OCI-LY1 (cell line): ENCODE results near the gene FBXL4.

Source experiments
- H2AFZ ChIP-seq: fragments of 200-600 bp; sonication (generic), shearing (Covaris generic); 2 replicates; pipeline ENCODE4 v1.6.0; 2014; ENCODE audit warnings: antibody characterized with exemption, mild to moderate bottlenecking, low read length
- H3F3A ChIP-seq: fragments of 200-600 bp; sonication (generic), shearing (Covaris generic); 2 replicates; pipeline ENCODE4 v1.6.0; 2014; ENCODE audit warnings: mild to moderate bottlenecking, antibody characterized with exemption, low read length, moderate library complexity; ENCODE audit not compliant: insufficient read depth
- H3K27ac ChIP-seq: fragments of 200-600 bp; sonication (generic); 2 replicates; pipeline ENCODE4 v1.5.1; 2014; ENCODE audit warnings: low read length, mixed run types, mild to moderate bottlenecking, low read depth; ENCODE audit not compliant: poor library complexity, severe bottlenecking
- H3K27me3 ChIP-seq: fragments of 200-600 bp; sonication (generic); 2 replicates; pipeline ENCODE4 v1.6.0; 2014; ENCODE audit warnings: antibody characterized with exemption, mild to moderate bottlenecking, low read length, moderate library complexity; ENCODE audit not compliant: insufficient read depth
- H3K36me3 ChIP-seq: fragments of 200-600 bp; sonication (generic); 2 replicates; pipeline ENCODE4 v1.6.1; 2014; ENCODE audit warnings: mild to moderate bottlenecking, antibody characterized with exemption, low read length, moderate library complexity, mixed read lengths; ENCODE audit not compliant: insufficient read depth
- H3K4me1 ChIP-seq: fragments of 200-600 bp; sonication (generic); 2 replicates; pipeline ENCODE4 v1.5.1; 2014; ENCODE audit warnings: mild to moderate bottlenecking, low read length, moderate library complexity; ENCODE audit not compliant: insufficient read depth, severe bottlenecking
- H3K4me2 ChIP-seq: fragments of 200-600 bp; sonication (generic), shearing (Covaris generic); 2 replicates; pipeline ENCODE4 v1.6.1; 2014; ENCODE audit warnings: low read length
- H3K4me3 ChIP-seq: fragments of 200-600 bp; sonication (generic); 2 replicates; pipeline ENCODE4 v1.5.1; 2014; ENCODE audit warnings: low read length, low read depth, mild to moderate bottlenecking, mixed read lengths; ENCODE audit not compliant: poor library complexity, severe bottlenecking
- H3K79me2 ChIP-seq: fragments of 200-600 bp; shearing (Covaris generic); 2 replicates; pipeline ENCODE4 v1.6.1; 2016; ENCODE audit warnings: mixed run types, low read length, mixed read lengths; ENCODE audit not compliant: insufficient read depth
- H3K9ac ChIP-seq: fragments of 200-600 bp; sonication (generic), shearing (Covaris generic); 2 replicates; pipeline ENCODE4 v1.6.1; 2014; ENCODE audit warnings: mild to moderate bottlenecking, low read length, mixed read lengths
- H3K9me2 ChIP-seq: fragments of 200-600 bp; sonication (generic), shearing (Covaris generic); 2 replicates; pipeline ENCODE4 v1.6.1; 2014; ENCODE audit warnings: low read depth, mild to moderate bottlenecking, low read length, mixed read lengths
- H3K9me3 ChIP-seq: fragments of 200-600 bp; shearing (Covaris generic); 2 replicates; pipeline ENCODE4 v1.6.1; 2014; ENCODE audit warnings: low read length, mixed read lengths
- H4K20me1 ChIP-seq: fragments of 200-600 bp; sonication (generic), shearing (Covaris generic); 2 replicates; pipeline ENCODE4 v1.6.0; 2016; ENCODE audit warnings: mild to moderate bottlenecking, low read length; ENCODE audit not compliant: insufficient read depth
- CTCF ChIP-seq: fragments of 200-600 bp; sonication (generic), shearing (Covaris generic); IDR thresholded peaks from 2 replicates; pipeline ENCODE4 v1.5.1; 2017; ENCODE audit warnings: mild to moderate bottlenecking, antibody characterized with exemption, low read length, moderate library complexity, mixed read lengths
- EZH2 ChIP-seq: fragments of 200-600 bp; sonication (generic), shearing (Covaris generic); IDR thresholded peaks from 2 replicates; pipeline ENCODE4 v1.8.0; 2017; ENCODE audit warnings: borderline replicate concordance, mixed run types, mild to moderate bottlenecking, antibody characterized with exemption, low read length, moderate library complexity, mixed read lengths

Gene FBXL4

GRCh38 chr6:98843271-98844243, 104.2 kb downstream of the FBXL4 start:
- no peaks in the 10 kb centered on the region for H4K20me1 ChIP-seq
- H2AFZ ChIP-seq = no peak overlapping the region
- H3K9ac ChIP-seq = no peak overlapping the region
- no peaks in the 10 kb centered on the region for H3K9me2 ChIP-seq
- H3K4me3 ChIP-seq = no peak overlapping the region
- no peaks in the 10 kb centered on the region for H3K4me1 ChIP-seq
- no peaks in the 10 kb centered on the region for H3K79me2 ChIP-seq
- TF ChIP-seq EZH2 (no peak), CTCF (no peak)
- H3K36me3 ChIP-seq = no peaks in the 10 kb centered on the region
- no peaks in the 10 kb centered on the region for H3K27me3 ChIP-seq
- no peaks in the 10 kb centered on the region for H3K9me3 ChIP-seq
- no peaks in the 10 kb centered on the region for H3F3A ChIP-seq
- H3K27ac ChIP-seq = no peak overlapping the region
- H3K4me2 ChIP-seq = no peak overlapping the region

GRCh38 chr6:98842342-98843180, 105.2 kb downstream of the FBXL4 start:
- no peaks in the 10 kb centered on the region for H3K36me3 ChIP-seq
- H3F3A ChIP-seq = no peaks in the 10 kb centered on the region
- no peak overlapping the region for H3K4me3 ChIP-seq
- H3K27me3 ChIP-seq = no peaks in the 10 kb centered on the region
- no peaks in the 10 kb centered on the region for H4K20me1 ChIP-seq
- TF ChIP-seq CTCF (no peak), EZH2 (no peak)
- H3K9ac ChIP-seq = no peak overlapping the region
- no peaks in the 10 kb centered on the region for H3K9me3 ChIP-seq
- H3K4me1 ChIP-seq = no peaks in the 10 kb centered on the region
- no peak overlapping the region for H3K4me2 ChIP-seq
- no peaks in the 10 kb centered on the region for H3K9me2 ChIP-seq
- no peaks in the 10 kb centered on the region for H3K79me2 ChIP-seq
- no peak overlapping the region for H3K27ac ChIP-seq
- no peak overlapping the region for H2AFZ ChIP-seq

- H4K20me1 ChIP-seq = no peaks in the 10 kb centered on the region
- no peaks in the 10 kb centered on the region for H3K4me1 ChIP-seq
- H3K9ac ChIP-seq = no peak overlapping the region
- no peak overlapping the region for H3K4me3 ChIP-seq
- H3K9me3 ChIP-seq = no peaks in the 10 kb centered on the region
- H3K4me2 ChIP-seq = no peak overlapping the region
- no peaks in the 10 kb centered on the region for H3K36me3 ChIP-seq
- H3K27me3 ChIP-seq = no peaks in the 10 kb centered on the region
- no peaks in the 10 kb centered on the region for H3K79me2 ChIP-seq
- H3F3A ChIP-seq = no peaks in the 10 kb centered on the region
- H2AFZ ChIP-seq = no peak overlapping the region
- TF ChIP-seq EZH2 (no peak), CTCF (no peak)
- no peak overlapping the region for H3K27ac ChIP-seq
- no peaks in the 10 kb centered on the region for H3K9me2 ChIP-seq
Observed at GRCh38 chr6:98841621-98842341, 106.0 kb downstream of the FBXL4 start.
